ENCODE measurements around the gene CDH4.

Gene CDH4

DNA sequence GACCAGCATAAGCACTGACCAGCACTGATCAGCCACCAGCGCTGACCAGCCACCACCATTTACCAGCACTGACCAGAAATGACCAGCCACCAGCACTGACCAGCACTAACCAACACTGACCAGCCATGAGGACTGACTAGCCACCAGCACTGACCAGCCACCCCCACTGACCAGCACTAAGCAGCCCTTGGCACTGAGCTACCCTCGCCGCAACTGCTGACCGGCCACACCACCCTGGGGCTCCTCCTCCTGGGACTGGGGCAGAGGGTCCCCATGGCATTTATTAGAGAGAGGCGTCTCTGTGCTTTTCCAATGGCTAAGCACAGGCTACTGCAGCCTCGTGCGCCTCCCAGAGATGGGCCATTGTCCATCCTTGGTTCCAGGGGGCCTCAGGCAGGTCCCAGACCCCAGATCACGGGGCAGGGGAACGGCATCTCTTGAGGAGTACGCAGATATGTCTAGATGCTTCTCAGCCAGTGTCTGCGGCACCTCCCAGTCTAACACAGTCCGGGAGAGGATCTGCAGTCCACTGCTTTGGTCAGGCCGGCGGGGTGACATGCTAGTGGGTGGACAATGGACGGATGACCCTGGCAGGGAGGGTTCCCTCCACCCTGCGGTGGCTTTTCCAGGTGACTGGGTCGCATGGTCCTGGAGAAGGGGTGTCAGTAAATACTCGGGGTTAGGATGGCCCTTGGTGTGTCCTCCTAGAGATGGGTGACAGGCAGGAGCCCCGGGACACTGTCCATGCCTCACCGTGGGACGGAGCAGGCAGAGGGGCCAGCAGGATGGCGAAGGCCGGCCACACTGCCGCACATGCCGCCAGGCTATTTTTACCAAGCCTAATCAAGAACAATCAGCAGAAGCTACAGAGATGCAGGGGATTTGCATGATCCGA is 645.6 kb downstream of the CDH4 start:
- no peaks in the 10 kb centered on the region for H3K79me2 ChIP-seq (ENCODE audit: insufficient read depth, low read length)
- H3K4me1 ChIP-seq (ENCODE audit: insufficient read depth, low read length), result no peaks in the 10 kb centered on the region
- no peak for ATAC-seq (ENCODE audit: insufficient read depth, low read depth)
- H3K9me3 ChIP-seq (ENCODE audit: insufficient read depth, low read length, severe bottlenecking), result no peaks in the 10 kb centered on the region
- DNase-seq, result no peak
- H3K27ac ChIP-seq (ENCODE audit: low read length), result no peak overlapping the region
- H3K27me3 ChIP-seq (ENCODE audit: insufficient read depth, low read length, poor library complexity), result no peaks in the 10 kb centered on the region
- no peak overlapping the region for H3K9ac ChIP-seq (ENCODE audit: low read depth, low read length)
- H3K4me3 ChIP-seq (ENCODE audit: low read depth in 1 of 2, low read length in 2 of 2), result no peak overlapping the region
- H4K20me1 ChIP-seq (ENCODE audit: insufficient read depth, low read length), result peaks cover 29% of the 10 kb centered on the region
- H2AFZ ChIP-seq (ENCODE audit: low read depth, low read length), result no peak overlapping the region
- no peaks in the 10 kb centered on the region for H3K36me3 ChIP-seq (ENCODE audit: insufficient read depth, low read length)
- H3K4me2 ChIP-seq (ENCODE audit: insufficient read depth, low read length), result no peak overlapping the region
- no peak for TF ChIP-seq EZH2 (IDR thresholded peaks at IDR 0.05; ENCODE audit: borderline replicate concordance, low read depth, low read length, severe bottlenecking)
- TF ChIP-seq CTCF (IDR thresholded peaks at IDR 0.05; ENCODE audit: borderline replicate concordance, extremely low read depth, low read length, poor library complexity, severe bottlenecking), result no peak

GRCh38 chr20:61898405-61898804 is 646.3 kb downstream of the CDH4 start:
- no peak for DNase-seq
- TF ChIP-seq EZH2 (IDR thresholded peaks at IDR 0.05; ENCODE audit: borderline replicate concordance, low read depth, low read length, severe bottlenecking), result no peak
- no peak for TF ChIP-seq CTCF (IDR thresholded peaks at IDR 0.05; ENCODE audit: borderline replicate concordance, extremely low read depth, low read length, poor library complexity, severe bottlenecking)
- no peak overlapping the region for H3K27ac ChIP-seq (ENCODE audit: low read length)
- no peak overlapping the region for H3K4me3 ChIP-seq (ENCODE audit: low read depth in 1 of 2, low read length in 2 of 2)
- H3K27me3 ChIP-seq (ENCODE audit: insufficient read depth, low read length, poor library complexity), result no peaks in the 10 kb centered on the region
- H3K36me3 ChIP-seq (ENCODE audit: insufficient read depth, low read length), result no peaks in the 10 kb centered on the region
- H3K79me2 ChIP-seq (ENCODE audit: insufficient read depth, low read length), result no peaks in the 10 kb centered on the region
- H3K9me3 ChIP-seq (ENCODE audit: insufficient read depth, low read length, severe bottlenecking), result no peaks in the 10 kb centered on the region
- H3K4me1 ChIP-seq (ENCODE audit: insufficient read depth, low read length), result no peaks in the 10 kb centered on the region
- no peak overlapping the region for H2AFZ ChIP-seq (ENCODE audit: low read depth, low read length)
- peaks cover 29% of the 10 kb centered on the region for H4K20me1 ChIP-seq (ENCODE audit: insufficient read depth, low read length)
- no peak for ATAC-seq (ENCODE audit: insufficient read depth, low read depth)
- H3K4me2 ChIP-seq (ENCODE audit: insufficient read depth, low read length), result no peak overlapping the region
- H3K9ac ChIP-seq (ENCODE audit: low read depth, low read length), result no peak overlapping the region

- no peak for DNase-seq
These were observed 648.2 kb downstream of the CDH4 start for GRCh38 chr20:61900011-61900944.

More at GRCh38 chr20:61900011-61900944, 648.2 kb downstream of the CDH4 start:
- Histone ChIP-seq H3K27ac (ENCODE audit: low read length) (no peak overlapping the region), H3K27me3 (ENCODE audit: insufficient read depth, low read length, poor library complexity) (no peaks in the 10 kb centered on the region), H2AFZ (ENCODE audit: low read depth, low read length) (no peak overlapping the region), H3K9ac (ENCODE audit: low read depth, low read length) (no peak overlapping the region), H3K36me3 (ENCODE audit: insufficient read depth, low read length) (no peaks in the 10 kb centered on the region), H3K4me2 (ENCODE audit: insufficient read depth, low read length) (no peak overlapping the region), H3K9me3 (ENCODE audit: insufficient read depth, low read length, severe bottlenecking) (no peaks in the 10 kb centered on the region), H3K79me2 (ENCODE audit: insufficient read depth, low read length) (no peaks in the 10 kb centered on the region), H3K4me3 (ENCODE audit: low read depth in 1 of 2, low read length in 2 of 2) (no peak overlapping the region), H4K20me1 (ENCODE audit: insufficient read depth, low read length) (peaks cover 25% of the 10 kb centered on the region), H3K4me1 (ENCODE audit: insufficient read depth, low read length) (no peaks in the 10 kb centered on the region)
- TF ChIP-seq CTCF (IDR thresholded peaks at IDR 0.05; ENCODE audit: borderline replicate concordance, extremely low read depth, low read length, poor library complexity, severe bottlenecking) (no peak), EZH2 (IDR thresholded peaks at IDR 0.05; ENCODE audit: borderline replicate concordance, low read depth, low read length, severe bottlenecking) (no peak)
- ATAC-seq (ENCODE audit: insufficient read depth, low read depth), result no peak
